ENCODE data around the gene LYSMD4. TPM values are rescaled to one million over a fixed set of nuclear protein-coding genes. Genes with fewer than 3 reads are reported as not detected.

The LYSMD4 gene
- total and polyA plus RNA-seq, 2 of the 13 experiments (the other 11 are each of a cell fraction or from before 2014, with no cell fraction given) = 7.4 to 8.5 TPM

DNA sequence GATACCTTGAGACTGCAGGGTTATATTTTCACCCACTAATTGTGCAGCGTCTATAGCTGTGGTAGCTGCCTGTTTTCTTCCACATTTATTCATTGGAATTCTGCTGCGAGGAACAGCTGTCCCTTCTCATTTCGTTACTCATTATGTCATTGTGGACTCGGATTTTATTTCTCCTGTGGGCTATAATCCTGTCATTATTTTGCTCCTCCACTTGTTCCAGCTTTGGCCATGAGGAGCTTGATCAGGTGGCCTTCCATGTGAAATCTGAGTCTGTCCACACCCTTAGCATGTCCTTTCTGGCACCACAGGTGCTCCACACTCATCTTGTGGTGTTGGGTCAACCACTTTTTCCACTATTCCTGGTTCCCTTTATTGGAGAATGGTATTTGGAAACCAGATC is 14.8 kb downstream of the LYSMD4 start:
- H3K27ac ChIP-seq (ENCODE audit: extremely low read length, insufficient read depth, low read length) = no peak overlapping the region
- H3K9ac ChIP-seq (ENCODE audit: insufficient read depth, low read depth, low read length) = no peak overlapping the region
- no peak overlapping the region for H3K4me3 ChIP-seq (replicated peaks in 1 of 3; ENCODE audit: insufficient read depth in 1 of 3, low read depth in 2 of 3, low read length in 3 of 3)
- POLR2A ChIA-PET = no interaction called here
- no peaks in the 10 kb centered on the region for H3K9me3 ChIP-seq (ENCODE audit: low read length)
- H3K79me2 ChIP-seq (ENCODE audit: insufficient read depth, low read length) = no peaks in the 10 kb centered on the region
- no peak overlapping the region for H3K4me2 ChIP-seq (ENCODE audit: low read depth, low read length)
- no peak for FAIRE-seq
- H3K27me3 ChIP-seq (ENCODE audit: control insufficient read depth in 1 of 2, insufficient read depth in 2 of 2, low read length in 2 of 2) = no peaks in the 10 kb centered on the region
- TF ChIP-seq ZNF333 (CRISPR knock-in tag; IDR thresholded peaks at IDR 0.05; ENCODE audit: borderline replicate concordance) (no peak), ZFP82 (CRISPR knock-in tag; IDR thresholded peaks at IDR 0.05; ENCODE audit: borderline replicate concordance) (no peak), NRL (CRISPR knock-in tag; IDR thresholded peaks at IDR 0.05; ENCODE audit: borderline replicate concordance) (no peak), ZNF224 (CRISPR knock-in tag; IDR thresholded peaks at IDR 0.05) (no peak), KDM2A (CRISPR knock-in tag; IDR thresholded peaks at IDR 0.05; ENCODE audit: borderline replicate concordance, low read depth) (no peak), ZNF331 (CRISPR knock-in tag; IDR thresholded peaks at IDR 0.05) (no peak), KDM3A (CRISPR knock-in tag; IDR thresholded peaks at IDR 0.05; ENCODE audit: low read depth) (no peak), ZNF468 (CRISPR knock-in tag; IDR thresholded peaks at IDR 0.05) (no peak)
- TF ChIP-seq, protein P1, sequence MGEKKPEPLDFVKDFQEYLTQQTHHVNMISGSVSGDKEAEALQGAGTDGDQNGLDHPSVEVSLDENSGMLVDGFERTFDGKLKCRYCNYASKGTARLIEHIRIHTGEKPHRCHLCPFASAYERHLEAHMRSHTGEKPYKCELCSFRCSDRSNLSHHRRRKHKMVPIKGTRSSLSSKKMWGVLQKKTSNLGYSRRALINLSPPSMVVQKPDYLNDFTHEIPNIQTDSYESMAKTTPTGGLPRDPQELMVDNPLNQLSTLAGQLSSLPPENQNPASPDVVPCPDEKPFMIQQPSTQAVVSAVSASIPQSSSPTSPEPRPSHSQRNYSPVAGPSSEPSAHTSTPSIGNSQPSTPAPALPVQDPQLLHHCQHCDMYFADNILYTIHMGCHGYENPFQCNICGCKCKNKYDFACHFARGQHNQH (CRISPR knock-in tag; IDR thresholded peaks at IDR 0.05) = no peak
- TF ChIP-seq, protein P2, sequence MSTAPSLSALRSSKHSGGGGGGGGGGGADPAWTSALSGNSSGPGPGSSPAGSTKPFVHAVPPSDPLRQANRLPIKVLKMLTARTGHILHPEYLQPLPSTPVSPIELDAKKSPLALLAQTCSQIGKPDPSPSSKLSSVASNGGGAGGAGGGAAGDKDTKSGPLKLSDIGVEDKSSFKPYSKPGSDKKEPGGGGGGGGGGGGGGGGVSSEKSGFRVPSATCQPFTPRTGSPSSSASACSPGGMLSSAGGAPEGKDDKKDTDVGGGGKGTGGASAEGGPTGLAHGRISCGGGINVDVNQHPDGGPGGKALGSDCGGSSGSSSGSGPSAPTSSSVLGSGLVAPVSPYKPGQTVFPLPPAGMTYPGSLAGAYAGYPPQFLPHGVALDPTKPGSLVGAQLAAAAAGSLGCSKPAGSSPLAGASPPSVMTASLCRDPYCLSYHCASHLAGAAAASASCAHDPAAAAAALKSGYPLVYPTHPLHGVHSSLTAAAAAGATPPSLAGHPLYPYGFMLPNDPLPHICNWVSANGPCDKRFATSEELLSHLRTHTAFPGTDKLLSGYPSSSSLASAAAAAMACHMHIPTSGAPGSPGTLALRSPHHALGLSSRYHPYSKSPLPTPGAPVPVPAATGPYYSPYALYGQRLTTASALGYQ (CRISPR knock-in tag; IDR thresholded peaks at IDR 0.05) = no peak
- no peak for DNase-seq (ENCODE audit: low spot score)
- H2AFZ ChIP-seq (ENCODE audit: low read length) = no peak overlapping the region
- no TSS peak for BruUV-seq (replicated peaks)
- peaks cover 15% of the 10 kb centered on the region for H3K4me1 ChIP-seq (ENCODE audit: insufficient read depth, low read length)
- CTCF ChIA-PET (ENCODE audit: low intra/inter-chr PET ratio, low total read pairs) = no interaction called here
- H4K20me1 ChIP-seq (ENCODE audit: insufficient read depth, low read length) = no peaks in the 10 kb centered on the region
- ATAC-seq = no peak
- H3K36me3 ChIP-seq (replicated peaks in 1 of 2; ENCODE audit: control insufficient read depth in 1 of 2, insufficient read depth in 2 of 2, low read length in 2 of 2) = peaks cover 0 to 1% of the 10 kb centered on the region in 2 experiments; a peak in 1 of 5 replicates
- in situ Hi-C loops (cut with HindIII; ENCODE audit: extremely low pct_ligation_motif_present, low pct_unique_long_range_greater_than_20kb) (loop anchor here (5.0 to 25.0 kb wide), 2 partner anchors 306 to 451 kb away; no protein-coding TSS in a partner anchor), intact Hi-C loops (cut with micrococcal nuclease; ENCODE audit: unreplicated experiment) (no loop called here)
- 90% methylated on average over 4 of the region's 4 CpGs for WGBS (ENCODE audit: low lambda C conversion rate)

All from HepG2 (cell line).